H1 (cell line): ENCODE measurements around the gene WASHC2A.
"Not testable (repeated sequence)": the region's sequence is repeated elsewhere in the genome, so short reads cannot be mapped to it uniquely, and the experiment has no call there.

Experiments used
- CHD2 ChIP-seq: IDR thresholded peaks from 2 replicates; pipeline ENCODE4 v1.6.1; 2012; ENCODE audit warnings: low read length, improper control_type of control experiment
- CTCF ChIP-seq, 3 experiments: IDR thresholded peaks; 1 replicate in 2 of 3; 2 replicates in 1 of 3; pipeline versions ENCODE4 v1.5.1 to v1.6.1; 2011; ENCODE audit warnings: low read length in 3 of 3, mild to moderate bottlenecking in 3 of 3, inconsistent platforms in 2 of 3, low read depth in 1 of 3, moderate library complexity in 1 of 3; ENCODE audit not compliant: insufficient read depth in 1 of 3; ENCODE audit errors: control extremely low read depth in 1 of 3
- POLR2A ChIP-seq, 2 experiments: IDR thresholded peaks; 1 replicate in 1 of 2; 2 replicates in 1 of 2; pipeline ENCODE4 v1.6.1; 2011; ENCODE audit warnings: low read depth in 2 of 2, low read length in 2 of 2, mild to moderate bottlenecking in 2 of 2; ENCODE audit errors: control extremely low read depth in 1 of 2
- ZNF274 ChIP-seq: IDR thresholded peaks from 2 replicates; pipeline ENCODE4 v1.7.0; 2012; ENCODE audit warnings: low read length, borderline replicate concordance; ENCODE audit errors: extremely low read depth

GRCh38 chr10:50174788-50175525, 107.2 kb downstream of the WASHC2A start:
- not testable (repeated sequence) for TF ChIP-seq CTCF (IDR thresholded peaks at IDR 0.05; ENCODE audit: control extremely low read depth in 1 of 3, insufficient read depth in 1 of 3, low read depth in 1 of 3, low read length in 3 of 3); CHD2; POLR2A (IDR thresholded peaks at IDR 0.05; ENCODE audit: control extremely low read depth in 1 of 2, low read depth in 2 of 2, low read length in 2 of 2); ZNF274
